ENCODE data around the gene RHPN2.

DNA sequence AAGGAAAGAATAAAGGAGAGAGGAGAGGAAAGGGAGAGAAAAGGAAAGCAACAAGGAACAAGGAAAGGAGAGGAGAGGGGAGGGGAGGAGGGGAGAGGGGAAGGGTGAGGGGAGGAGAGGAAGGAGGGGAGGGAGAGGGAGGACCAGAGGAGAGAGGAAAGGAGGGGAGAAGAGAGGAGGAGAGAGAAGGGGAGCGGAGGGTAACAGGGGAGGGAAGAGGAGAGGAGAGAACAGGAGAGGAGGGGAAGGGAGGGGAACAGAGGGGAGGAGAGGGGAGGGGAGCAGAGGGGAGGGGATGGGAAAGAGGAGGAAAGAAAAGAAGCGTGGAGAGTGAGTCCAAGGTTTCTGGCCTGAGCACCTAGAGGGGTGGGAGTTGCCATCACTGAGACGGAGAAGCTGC, 66.0 kb downstream of the RHPN2 start:
- TF ChIP-seq, protein P1, sequence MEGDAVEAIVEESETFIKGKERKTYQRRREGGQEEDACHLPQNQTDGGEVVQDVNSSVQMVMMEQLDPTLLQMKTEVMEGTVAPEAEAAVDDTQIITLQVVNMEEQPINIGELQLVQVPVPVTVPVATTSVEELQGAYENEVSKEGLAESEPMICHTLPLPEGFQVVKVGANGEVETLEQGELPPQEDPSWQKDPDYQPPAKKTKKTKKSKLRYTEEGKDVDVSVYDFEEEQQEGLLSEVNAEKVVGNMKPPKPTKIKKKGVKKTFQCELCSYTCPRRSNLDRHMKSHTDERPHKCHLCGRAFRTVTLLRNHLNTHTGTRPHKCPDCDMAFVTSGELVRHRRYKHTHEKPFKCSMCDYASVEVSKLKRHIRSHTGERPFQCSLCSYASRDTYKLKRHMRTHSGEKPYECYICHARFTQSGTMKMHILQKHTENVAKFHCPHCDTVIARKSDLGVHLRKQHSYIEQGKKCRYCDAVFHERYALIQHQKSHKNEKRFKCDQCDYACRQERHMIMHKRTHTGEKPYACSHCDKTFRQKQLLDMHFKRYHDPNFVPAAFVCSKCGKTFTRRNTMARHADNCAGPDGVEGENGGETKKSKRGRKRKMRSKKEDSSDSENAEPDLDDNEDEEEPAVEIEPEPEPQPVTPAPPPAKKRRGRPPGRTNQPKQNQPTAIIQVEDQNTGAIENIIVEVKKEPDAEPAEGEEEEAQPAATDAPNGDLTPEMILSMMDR (IDR thresholded peaks at IDR 0.05) = no peak
- no peak for TF ChIP-seq EP300 (IDR thresholded peaks at IDR 0.05)
